Breast epithelium (tissue), 4 donors: ENCODE results near the gene PFDN1. TPM values are rescaled to one million over a fixed set of nuclear protein-coding genes. Genes with fewer than 3 reads are reported as not detected.

Experiments used
- DNase-seq, 2 donors: peaks; one replicate each; pipeline ENCODE4 v3.0.0-alpha.2; 2019; ENCODE audit warnings: low spot score in 2 of 2
- H3K27ac ChIP-seq, 2 donors: fragments of 200-600 bp; sonication (generic) in 1 of 2; one replicate each; pipeline ENCODE4 v1.5.1; 2016 to 2019; ENCODE audit warnings: mild to moderate bottlenecking in 1 of 2
- H3K27me3 ChIP-seq, 2 donors: fragments of 200-600 bp; sonication (generic) in 1 of 2; one replicate each; pipeline versions ENCODE4 v1.5.1 to v1.6.0; 2017 to 2019; ENCODE audit warnings: control low read depth in 1 of 2, mild to moderate bottlenecking in 1 of 2
- H3K36me3 ChIP-seq: fragments of 200-600 bp; one replicate; pipeline ENCODE4 v1.5.1; 2019
- H3K4me1 ChIP-seq, 2 donors: fragments of 200-600 bp; sonication (generic); one replicate each; pipeline ENCODE4 v1.5.1; 2016 to 2019; ENCODE audit warnings: control low read depth in 1 of 2
- H3K4me3 ChIP-seq, 3 donors: fragments of 200-600 bp; sonication (generic); 1 replicate in 2 of 3; 2 replicates in 1 of 3; pipeline ENCODE4 v1.5.1; 2016 to 2019; ENCODE audit warnings: mild to moderate bottlenecking in 3 of 3, moderate library complexity in 2 of 3
- H3K9me3 ChIP-seq, 2 donors: fragments of 200-600 bp; sonication (generic) in 1 of 2; one replicate each; pipeline ENCODE4 v1.5.1; 2016 to 2019; ENCODE audit warnings: control low read depth in 1 of 2
- POLR2A ChIP-seq: fragments of 450-650 bp; IDR thresholded peaks from one replicate; pipeline ENCODE4 v1.6.1; 2016; ENCODE audit warnings: antibody characterized with exemption, mild to moderate bottlenecking, moderate library complexity
- POLR2AphosphoS5 ChIP-seq, 3 donors: sonication (generic); formaldehyde crosslinking; IDR thresholded peaks; one replicate each; pipeline ENCODE4 v1.6.1; 2017; ENCODE audit warnings: antibody characterized with exemption in 3 of 3
- intact Hi-C: fragments of 100-400 bp; cut with DNase I; formaldehyde crosslinking; loops from one replicate; pipeline ENCODE4 v1.15.1; 2023; ENCODE audit warnings: low total_unique reads
- total RNA-seq, 3 donors: library from RNA; depleted of rRNA; stranded (reverse); fragments of >200 nt; gene quantifications; one replicate each; pipeline ENCODE4 v1.1.0, GENCODE V29; 2016
- TF ChIP-seq, protein P1 (sequence below), 3 donors: fragments of 450-650 bp; IDR thresholded peaks; one replicate each; pipeline ENCODE4 v1.5.1; 2016 to 2017; ENCODE audit warnings: antibody characterized with exemption in 3 of 3, mild to moderate bottlenecking in 3 of 3, moderate library complexity in 3 of 3

Gene PFDN1
- total RNA-seq, 3 donors from 2014 or later: 72.2 to 93.4 (median 86.3) TPM

DNA sequence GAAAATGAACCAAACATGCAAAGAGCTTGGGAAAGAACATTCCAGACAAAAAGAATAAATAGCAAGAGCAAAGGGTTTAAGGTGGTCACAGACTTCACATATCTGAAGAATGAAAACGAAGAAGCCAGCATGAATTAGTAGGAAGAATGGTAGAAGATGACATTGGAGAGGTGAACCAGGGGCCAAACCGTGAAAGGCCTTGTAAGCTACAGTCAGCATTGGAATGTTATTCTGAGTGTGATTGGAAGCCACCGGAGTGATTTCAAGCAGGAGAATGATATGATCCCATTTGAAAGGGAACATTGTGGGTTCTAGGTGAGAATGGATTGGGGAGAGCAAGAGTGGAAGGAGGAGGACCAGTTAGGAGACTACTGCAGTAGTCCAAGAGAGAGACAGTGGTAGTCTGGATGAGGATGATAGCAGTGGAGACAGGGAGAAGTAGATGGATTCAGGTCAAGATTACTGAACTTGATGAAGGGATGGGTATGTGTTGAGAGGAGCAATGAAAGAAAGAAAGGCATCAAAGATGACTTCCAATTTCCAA lies 6.9 kb upstream of the PFDN1 start:
- Histone ChIP-seq H3K4me1 (no peaks in the 10 kb centered on the region), H3K27me3 (no peaks in the 10 kb centered on the region), H3K36me3 (no peaks in the 10 kb centered on the region), H3K9me3 (no peaks in the 10 kb centered on the region), H3K27ac (no peak overlapping the region), H3K4me3 (no peak overlapping the region)
- DNase-seq: no peak
- intact Hi-C loops: loop anchor here (10.0 kb wide), 1 partner anchor 1795 kb away; no protein-coding TSS in a partner anchor
- TF ChIP-seq POLR2AphosphoS5 (IDR thresholded peaks at IDR 0.05): no peak

DNA sequence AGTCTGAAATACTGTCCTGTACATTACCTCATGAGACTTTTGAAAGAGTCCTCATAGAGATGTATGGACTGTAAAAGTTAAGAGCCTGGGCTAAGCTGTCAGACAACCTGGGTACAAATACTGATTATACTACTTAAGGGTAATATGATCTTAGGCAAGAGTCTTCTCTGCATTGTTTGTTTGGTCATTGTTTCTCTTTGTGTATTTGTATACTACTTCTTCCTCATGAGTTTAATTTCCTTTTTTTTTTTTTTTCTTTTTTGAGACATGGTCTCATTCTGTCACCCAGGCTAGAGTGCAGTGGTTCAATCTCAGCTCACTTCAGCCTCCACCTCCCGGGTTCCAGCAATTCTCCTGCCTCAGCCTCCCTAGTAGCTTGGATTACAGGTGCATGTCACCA lies 2.6 kb upstream of the PFDN1 start:
- DNase-seq: no peak
- H3K9me3 ChIP-seq: no peaks in the 10 kb centered on the region
- no peak overlapping the region for H3K27ac ChIP-seq
- peaks cover 0 to 5% of the 10 kb centered on the region in 2 donors for H3K4me1 ChIP-seq
- no peaks in the 10 kb centered on the region for H3K36me3 ChIP-seq
- intact Hi-C loops: loop anchor here (10.0 kb wide), 1 partner anchor 1791 kb away; no protein-coding TSS in a partner anchor
- no peak overlapping the region for H3K4me3 ChIP-seq
- no peaks in the 10 kb centered on the region for H3K27me3 ChIP-seq
- no peak for TF ChIP-seq POLR2A
- TF ChIP-seq POLR2AphosphoS5 (IDR thresholded peaks at IDR 0.05): no peak
- TF ChIP-seq, protein P1, sequence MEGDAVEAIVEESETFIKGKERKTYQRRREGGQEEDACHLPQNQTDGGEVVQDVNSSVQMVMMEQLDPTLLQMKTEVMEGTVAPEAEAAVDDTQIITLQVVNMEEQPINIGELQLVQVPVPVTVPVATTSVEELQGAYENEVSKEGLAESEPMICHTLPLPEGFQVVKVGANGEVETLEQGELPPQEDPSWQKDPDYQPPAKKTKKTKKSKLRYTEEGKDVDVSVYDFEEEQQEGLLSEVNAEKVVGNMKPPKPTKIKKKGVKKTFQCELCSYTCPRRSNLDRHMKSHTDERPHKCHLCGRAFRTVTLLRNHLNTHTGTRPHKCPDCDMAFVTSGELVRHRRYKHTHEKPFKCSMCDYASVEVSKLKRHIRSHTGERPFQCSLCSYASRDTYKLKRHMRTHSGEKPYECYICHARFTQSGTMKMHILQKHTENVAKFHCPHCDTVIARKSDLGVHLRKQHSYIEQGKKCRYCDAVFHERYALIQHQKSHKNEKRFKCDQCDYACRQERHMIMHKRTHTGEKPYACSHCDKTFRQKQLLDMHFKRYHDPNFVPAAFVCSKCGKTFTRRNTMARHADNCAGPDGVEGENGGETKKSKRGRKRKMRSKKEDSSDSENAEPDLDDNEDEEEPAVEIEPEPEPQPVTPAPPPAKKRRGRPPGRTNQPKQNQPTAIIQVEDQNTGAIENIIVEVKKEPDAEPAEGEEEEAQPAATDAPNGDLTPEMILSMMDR (IDR thresholded peaks at IDR 0.05): no peak

DNA sequence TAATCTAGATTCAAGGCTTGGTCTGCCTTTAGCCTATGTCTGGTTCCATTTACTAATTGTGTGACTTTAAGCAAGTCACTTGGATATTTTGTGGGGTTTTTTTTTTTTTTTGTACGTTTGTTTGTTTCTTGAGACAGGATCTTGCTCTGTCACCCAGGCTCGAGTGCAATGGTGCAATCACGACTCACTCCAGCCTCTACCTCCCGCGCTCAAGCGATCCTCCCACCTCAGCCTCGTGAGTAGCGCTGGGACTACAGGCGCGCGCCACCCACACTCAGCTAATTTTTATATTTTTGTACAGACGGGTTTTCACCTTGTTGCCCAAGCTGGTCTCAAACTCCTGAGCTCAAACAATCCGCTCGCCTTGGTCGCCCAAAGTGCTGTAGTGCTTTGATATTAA lies 1.1 kb upstream of the PFDN1 start:
- H3K27ac ChIP-seq: no peak overlapping the region
- no peak overlapping the region for H3K4me3 ChIP-seq
- intact Hi-C loops: loop anchor here (10.0 kb wide), 1 partner anchor 1789 kb away; no protein-coding TSS in a partner anchor
- H3K36me3 ChIP-seq: no peaks in the 10 kb centered on the region
- H3K9me3 ChIP-seq: no peaks in the 10 kb centered on the region
- H3K4me1 ChIP-seq: peaks cover 0 to 5% of the 10 kb centered on the region in 2 donors
- H3K27me3 ChIP-seq: no peaks in the 10 kb centered on the region
- no peak for DNase-seq
- TF ChIP-seq POLR2A: no peak

DNA sequence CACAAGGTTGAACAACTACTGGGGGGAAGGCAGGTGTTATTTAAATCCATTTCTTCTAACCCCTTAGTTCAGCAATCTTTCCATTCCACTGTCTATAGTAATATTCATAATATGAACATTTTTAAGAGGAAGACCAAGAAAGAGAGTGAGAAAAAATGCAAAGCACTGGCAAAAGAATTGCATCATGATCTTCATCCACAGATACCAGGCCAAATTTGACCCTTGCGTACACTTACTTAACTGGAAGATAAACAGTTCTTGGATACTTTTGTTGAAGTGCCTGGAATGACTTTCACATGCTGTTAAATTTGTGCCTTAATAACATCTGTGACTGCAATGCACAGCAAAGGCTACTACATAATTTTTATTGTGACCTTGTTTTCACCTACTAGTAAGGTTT lies 1.8 kb downstream of the PFDN1 start:
- H3K27ac ChIP-seq: no peak overlapping the region
- no peaks in the 10 kb centered on the region for H3K36me3 ChIP-seq
- intact Hi-C loops: loop anchor here (10.0 kb wide), 1 partner anchor 1786 kb away; no protein-coding TSS in a partner anchor
- peaks cover 0 to 5% of the 10 kb centered on the region in 2 donors for H3K4me1 ChIP-seq
- TF ChIP-seq, protein P1 (IDR thresholded peaks at IDR 0.05): no peak
- no peak for TF ChIP-seq POLR2A
- TF ChIP-seq POLR2AphosphoS5 (IDR thresholded peaks at IDR 0.05): no peak
- H3K27me3 ChIP-seq: no peaks in the 10 kb centered on the region
- no peak for DNase-seq
- no peaks in the 10 kb centered on the region for H3K9me3 ChIP-seq
- no peak overlapping the region for H3K4me3 ChIP-seq

DNA sequence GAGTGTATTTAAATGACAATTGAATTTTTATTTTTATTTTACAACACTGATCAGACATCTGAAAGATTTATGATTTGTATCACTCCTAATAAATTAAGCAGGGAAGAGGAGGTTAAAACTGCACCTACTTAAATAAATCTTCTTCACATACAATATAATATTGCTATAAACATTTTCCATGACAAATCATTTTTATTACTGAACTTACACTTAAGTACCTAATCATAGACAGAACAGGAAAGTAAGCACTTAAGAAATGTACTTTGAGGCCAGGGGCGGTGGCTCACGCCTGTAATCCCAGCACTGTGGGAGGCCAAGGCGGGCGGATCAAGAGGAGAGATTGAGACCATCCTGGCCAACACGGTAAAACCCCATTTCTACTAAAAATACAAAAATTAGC lies 3.8 kb downstream of the PFDN1 start:
- TF ChIP-seq POLR2A: no peak
- no peak for DNase-seq
- peaks cover 0 to 5% of the 10 kb centered on the region in 2 donors for H3K4me1 ChIP-seq
- no peaks in the 10 kb centered on the region for H3K9me3 ChIP-seq
- no peak overlapping the region for H3K4me3 ChIP-seq
- intact Hi-C loops: no loop called here
- H3K27ac ChIP-seq: no peak overlapping the region
- H3K36me3 ChIP-seq: no peaks in the 10 kb centered on the region
- no peaks in the 10 kb centered on the region for H3K27me3 ChIP-seq

DNA sequence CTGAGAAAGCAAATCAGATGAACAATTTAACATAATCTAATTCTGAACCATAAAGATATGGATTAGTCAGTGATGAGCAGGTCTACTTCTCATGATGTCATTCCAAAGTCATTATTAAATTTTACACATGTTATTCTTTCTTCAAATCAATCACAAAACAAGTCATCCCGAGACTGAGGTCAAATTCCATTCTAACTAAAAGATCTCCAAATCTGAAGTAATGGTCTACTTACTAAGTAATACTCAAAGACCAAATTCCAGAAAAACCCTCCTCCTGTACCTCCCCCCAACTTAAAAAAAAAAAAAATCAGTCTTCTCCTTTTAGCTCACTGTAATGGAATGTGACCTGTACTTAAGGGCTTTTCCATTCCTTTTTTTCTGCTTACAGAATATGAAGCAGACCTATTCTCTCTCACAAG lies 4.7 kb downstream of the PFDN1 start:
- H3K4me3 ChIP-seq: no peak overlapping the region
- no peak overlapping the region for H3K27ac ChIP-seq
- peaks cover 0 to 12% of the 10 kb centered on the region in 2 donors for H3K4me1 ChIP-seq
- no peaks in the 10 kb centered on the region for H3K36me3 ChIP-seq
- intact Hi-C loops: no loop called here
- H3K9me3 ChIP-seq: no peaks in the 10 kb centered on the region
- no peaks in the 10 kb centered on the region for H3K27me3 ChIP-seq
- no peak for DNase-seq
- TF ChIP-seq POLR2A: no peak
- no peak for TF ChIP-seq POLR2AphosphoS5 (IDR thresholded peaks at IDR 0.05)
- TF ChIP-seq, protein P1 (IDR thresholded peaks at IDR 0.05): no peak
